ENCODE data around the gene TFAP2E. TPM values are rescaled to one million over a fixed set of nuclear protein-coding genes. Genes with fewer than 3 reads are reported as not detected.
A peak's percentile ranks its signal among the peaks of the same experiment; 100 is the strongest.

TFAP2E gene
- total and polyA plus RNA-seq, 3 experiments from 2014 or later, result 0.41 to 1.0 (median 0.69) TPM

- H3K4me1 Mint-ChIP-seq, result peaks cover 50 to 77% (median 68%) of the 10 kb centered on the region in 3 donors
- H3K36me3 Mint-ChIP-seq, result peaks cover 0 to 50% (median 1%) of the 10 kb centered on the region in 3 donors
- DNase-seq, result peak; percentile 93 to 97 (median 93)
- peak within 1 kb of the TSS; percentile 94 to 100 (median 97) for H3K4me3 Mint-ChIP-seq
- no peaks in the 10 kb centered on the region for H3K9me3 Mint-ChIP-seq
- H3K4me3 ChIP-seq (ENCODE audit: low read length), result peak within 1 kb of the TSS; percentile 71
- CTCF ChIA-PET, result interaction anchor here (0.6 to 4.2 kb wide), 9 partner anchors 9 to 158 kb away, joined by 3 to 25 read pairs (median 4); no protein-coding TSS in a partner anchor
- H3K27ac Mint-ChIP-seq, result peak within 1 kb of the TSS; percentile 91 to 99 (median 96)
- peaks cover 7% of the 10 kb centered on the region for H3K36me3 ChIP-seq (ENCODE audit: insufficient read depth, low read length)
- no peaks in the 10 kb centered on the region for H3K27me3 Mint-ChIP-seq
- H3K27me3 ChIP-seq (ENCODE audit: insufficient read depth, low read length, poor library complexity, severe bottlenecking), result no peaks in the 10 kb centered on the region
- H3K4me1 ChIP-seq (ENCODE audit: insufficient read depth, low read length), result peaks cover 31% of the 10 kb centered on the region
- H3K9me3 ChIP-seq (ENCODE audit: low read length), result no peaks in the 10 kb centered on the region
- POLR2A ChIA-PET, result interaction anchor here (0.5 to 1.7 kb wide), 6 partner anchors 15 to 106 kb away, joined by 3 to 13 read pairs (median 5); partner anchors contain the start of gene TFAP2E
- peak within 1 kb of the TSS; percentile 83 for H3K27ac ChIP-seq (ENCODE audit: low read depth, low read length)
Measured at GRCh38 chr1:35557611-35558373, 15.3 kb upstream of the TFAP2E start, which contains the start of gene NCDN. Gene NCDN, plus strand, starts transcription at chr1:35557799. Its CDS starts 392 bp downstream, at chr1:35558191.

GRCh38 chr1:35558374-35559316, 14.5 kb upstream of the TFAP2E start:
- H3K36me3 ChIP-seq (ENCODE audit: insufficient read depth, low read length), result peaks cover 2% of the 10 kb centered on the region
- ChIA-PET CTCF (interaction anchor here (0.7 to 4.2 kb wide), 4 partner anchors 9 to 157 kb away, joined by 3 to 25 read pairs (median 4); no protein-coding TSS in a partner anchor), POLR2A (no interaction called here)
- H3K4me3 ChIP-seq (ENCODE audit: low read length), result peak overlapping the region; percentile 71
- peaks cover 30% of the 10 kb centered on the region for H3K4me1 ChIP-seq (ENCODE audit: insufficient read depth, low read length)
- peak in 2 of 5 donors; percentile 30 to 48 for DNase-seq
- no peaks in the 10 kb centered on the region for H3K27me3 Mint-ChIP-seq
- peaks cover 46 to 73% (median 63%) of the 10 kb centered on the region in 3 donors for H3K4me1 Mint-ChIP-seq
- H3K27ac Mint-ChIP-seq, result peak overlapping the region; percentile 91 to 99 (median 96)
- no peaks in the 10 kb centered on the region for H3K9me3 Mint-ChIP-seq
- no peaks in the 10 kb centered on the region for H3K27me3 ChIP-seq (ENCODE audit: insufficient read depth, low read length, poor library complexity, severe bottlenecking)
- peaks cover 0 to 47% (median 1%) of the 10 kb centered on the region in 3 donors for H3K36me3 Mint-ChIP-seq
- H3K27ac ChIP-seq (ENCODE audit: low read depth, low read length), result peak overlapping the region; percentile 83
- peak overlapping the region; percentile 94 to 100 (median 97) for H3K4me3 Mint-ChIP-seq
- H3K9me3 ChIP-seq (ENCODE audit: low read length), result no peaks in the 10 kb centered on the region

GRCh38 chr1:35559317-35559944, 13.7 kb upstream of the TFAP2E start:
- H3K9me3 Mint-ChIP-seq, result no peaks in the 10 kb centered on the region
- Histone ChIP-seq H3K27me3 (ENCODE audit: insufficient read depth, low read length, poor library complexity, severe bottlenecking) (no peaks in the 10 kb centered on the region), H3K27ac (ENCODE audit: low read depth, low read length) (no peak overlapping the region), H3K4me3 (ENCODE audit: low read length) (no peak overlapping the region), H3K4me1 (ENCODE audit: insufficient read depth, low read length) (peaks cover 27% of the 10 kb centered on the region), H3K36me3 (ENCODE audit: insufficient read depth, low read length) (no peaks in the 10 kb centered on the region), H3K9me3 (ENCODE audit: low read length) (no peaks in the 10 kb centered on the region)
- peak overlapping the region; percentile 34 to 95 (median 62) for H3K4me3 Mint-ChIP-seq
- ChIA-PET POLR2A (no interaction called here), CTCF (interaction anchor here (0.7 to 4.2 kb wide), 5 partner anchors 9 to 217 kb away, joined by 3 to 25 read pairs (median 4); no protein-coding TSS in a partner anchor)
- peak in 2 of 5 donors; percentile 40 to 62 for DNase-seq
- H3K27me3 Mint-ChIP-seq, result no peaks in the 10 kb centered on the region
- H3K4me1 Mint-ChIP-seq, result peaks cover 44 to 71% (median 58%) of the 10 kb centered on the region in 3 donors
- peak overlapping the region; percentile 66 to 97 (median 91) for H3K27ac Mint-ChIP-seq
- H3K36me3 Mint-ChIP-seq, result peaks cover 0 to 46% (median 1%) of the 10 kb centered on the region in 3 donors

GRCh38 chr1:35560256-35561225, 12.6 kb upstream of the TFAP2E start:
- peaks cover 37 to 64% (median 52%) of the 10 kb centered on the region in 3 donors for H3K4me1 Mint-ChIP-seq
- ChIA-PET CTCF (interaction anchor here (1.2 to 4.2 kb wide), 5 partner anchors 109 to 216 kb away, joined by 4 to 25 read pairs (median 7); no protein-coding TSS in a partner anchor), POLR2A (no interaction called here)
- H3K27me3 Mint-ChIP-seq, result no peaks in the 10 kb centered on the region
- peak overlapping the region; percentile 49 to 97 (median 84) for H3K27ac Mint-ChIP-seq
- H3K9me3 ChIP-seq (ENCODE audit: low read length), result no peaks in the 10 kb centered on the region
- peaks cover 0 to 49% (median 3%) of the 10 kb centered on the region in 3 donors for H3K36me3 Mint-ChIP-seq
- H3K4me3 ChIP-seq (ENCODE audit: low read length), result no peak overlapping the region
- H3K9me3 Mint-ChIP-seq, result no peaks in the 10 kb centered on the region
- H3K27ac ChIP-seq (ENCODE audit: low read depth, low read length), result no peak overlapping the region
- peak overlapping the region in 3 of 7 donors; percentile 30 to 76 (median 40) for H3K4me3 Mint-ChIP-seq
- DNase-seq, result no peak
- H3K27me3 ChIP-seq (ENCODE audit: insufficient read depth, low read length, poor library complexity, severe bottlenecking), result no peaks in the 10 kb centered on the region
- no peaks in the 10 kb centered on the region for H3K36me3 ChIP-seq (ENCODE audit: insufficient read depth, low read length)
- H3K4me1 ChIP-seq (ENCODE audit: insufficient read depth, low read length), result peaks cover 23% of the 10 kb centered on the region

- Histone ChIP-seq H3K36me3 (ENCODE audit: insufficient read depth, low read length) (no peaks in the 10 kb centered on the region), H3K4me3 (ENCODE audit: low read length) (no peak overlapping the region), H3K27ac (ENCODE audit: low read depth, low read length) (no peak overlapping the region), H3K9me3 (ENCODE audit: low read length) (no peaks in the 10 kb centered on the region), H3K27me3 (ENCODE audit: insufficient read depth, low read length, poor library complexity, severe bottlenecking) (no peaks in the 10 kb centered on the region), H3K4me1 (ENCODE audit: insufficient read depth, low read length) (peaks cover 14% of the 10 kb centered on the region)
- Mint-ChIP-seq H3K4me3 (peak overlapping the region in 3 of 7 donors; percentile 1 to 76 (median 46)), H3K27ac (peak overlapping the region in 6 of 8 donors; percentile 20 to 88 (median 60)), H3K36me3 (peaks cover 0 to 52% (median 3%) of the 10 kb centered on the region in 3 donors), H3K9me3 (no peaks in the 10 kb centered on the region), H3K27me3 (no peaks in the 10 kb centered on the region), H3K4me1 (peaks cover 28 to 55% (median 43%) of the 10 kb centered on the region in 3 donors)
- DNase-seq, result no peak
- CTCF ChIA-PET, result interaction anchor here (0.9 to 2.4 kb wide), 7 partner anchors 10 to 215 kb away, joined by 3 to 18 read pairs (median 5); no protein-coding TSS in a partner anchor
- POLR2A ChIA-PET, result no interaction called here
Measured at GRCh38 chr1:35561297-35561971, 11.7 kb upstream of the TFAP2E start.

- Histone ChIP-seq H3K27ac (ENCODE audit: low read depth, low read length) (no peak overlapping the region), H3K4me3 (ENCODE audit: low read length) (no peak overlapping the region), H3K36me3 (ENCODE audit: insufficient read depth, low read length) (no peaks in the 10 kb centered on the region), H3K4me1 (ENCODE audit: insufficient read depth, low read length) (peaks cover 12% of the 10 kb centered on the region), H3K9me3 (ENCODE audit: low read length) (no peaks in the 10 kb centered on the region), H3K27me3 (ENCODE audit: insufficient read depth, low read length, poor library complexity, severe bottlenecking) (no peaks in the 10 kb centered on the region)
- ChIA-PET CTCF (interaction anchor here (0.9 to 2.4 kb wide), 6 partner anchors 9 to 213 kb away, joined by 3 to 18 read pairs (median 4); no protein-coding TSS in a partner anchor), POLR2A (no interaction called here)
- DNase-seq, result no peak
- Mint-ChIP-seq H3K4me3 (peak overlapping the region in 1 of 7 donors; percentile 76), H3K27me3 (no peaks in the 10 kb centered on the region), H3K9me3 (no peaks in the 10 kb centered on the region), H3K27ac (peak overlapping the region in 6 of 8 donors; percentile 47 to 75 (median 53)), H3K36me3 (peaks cover 0 to 53% (median 5%) of the 10 kb centered on the region in 3 donors), H3K4me1 (peaks cover 24 to 51% (median 40%) of the 10 kb centered on the region in 3 donors)
Measured at GRCh38 chr1:35561972-35562680, 11.0 kb upstream of the TFAP2E start.
